ENCODE data around the gene KRT36. TPM values are rescaled to one million over a fixed set of nuclear protein-coding genes. Genes with fewer than 3 reads are reported as not detected.

KRT36 gene
- total RNA-seq, 2 experiments from 2014 or later: not detected

DNA sequence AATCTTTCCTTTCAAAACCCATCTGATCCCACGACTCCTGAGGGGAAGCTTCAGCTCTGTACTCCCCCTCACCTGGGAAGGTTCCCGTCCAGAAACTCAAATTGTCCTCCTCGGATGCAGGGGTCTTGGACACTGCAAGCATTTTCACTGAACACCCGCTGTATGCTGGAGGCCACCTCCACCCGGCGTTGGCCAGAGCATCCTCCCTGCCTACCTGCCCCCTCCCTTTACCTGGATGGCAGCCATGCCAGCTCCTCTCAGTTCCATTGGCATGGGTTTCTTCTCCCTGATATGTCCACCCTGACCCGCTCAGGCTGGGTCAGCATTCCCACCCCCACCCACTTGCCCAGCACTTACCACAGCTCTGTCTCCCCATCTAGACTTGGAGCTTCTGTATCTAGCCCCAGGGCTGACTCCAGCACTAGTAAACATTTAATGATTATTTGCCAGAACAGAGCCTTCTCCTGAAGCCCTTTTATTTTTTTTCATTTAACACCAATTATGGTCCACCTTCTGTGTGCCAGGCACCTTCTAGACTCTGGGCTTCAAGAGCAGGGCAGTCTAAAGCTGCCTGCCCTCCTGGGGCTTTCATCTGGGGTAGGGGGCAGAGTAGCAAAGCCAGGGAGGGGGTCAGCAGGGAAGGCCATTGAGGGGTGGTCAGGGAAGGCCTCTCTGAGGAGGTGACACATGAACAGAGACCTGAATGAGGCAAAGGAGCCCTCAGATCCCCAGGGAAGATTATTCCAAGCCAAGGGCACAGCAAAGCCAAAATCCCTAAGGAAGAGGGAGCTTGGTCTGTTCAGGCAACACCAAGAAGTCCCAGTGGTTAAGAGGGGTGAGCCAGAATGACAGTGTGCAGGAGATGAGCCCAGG lies 47.3 kb upstream of the KRT36 start:
- no peak for DNase-seq
- intact Hi-C loops (cut with micrococcal nuclease): no loop called here
- Mint-ChIP-seq H3K36me3 (ENCODE audit: low read depth) (no peaks in the 10 kb centered on the region), H3K27me3 (peaks cover 26% of the 10 kb centered on the region), H3K4me1 (ENCODE audit: low read depth) (no peaks in the 10 kb centered on the region), H3K9me3 (no peaks in the 10 kb centered on the region), H3K27ac (no peak overlapping the region), H3K4me3 (no peak overlapping the region)
- ATAC-seq: no peak
- ChIA-PET POLR2A (no interaction called here), CTCF (interaction anchor here (1.3 to 1.4 kb wide), 3 partner anchors 12 to 126 kb away, joined by 4 to 6 read pairs (median 4); no protein-coding TSS in a partner anchor)
- TF ChIP-seq, protein P1, sequence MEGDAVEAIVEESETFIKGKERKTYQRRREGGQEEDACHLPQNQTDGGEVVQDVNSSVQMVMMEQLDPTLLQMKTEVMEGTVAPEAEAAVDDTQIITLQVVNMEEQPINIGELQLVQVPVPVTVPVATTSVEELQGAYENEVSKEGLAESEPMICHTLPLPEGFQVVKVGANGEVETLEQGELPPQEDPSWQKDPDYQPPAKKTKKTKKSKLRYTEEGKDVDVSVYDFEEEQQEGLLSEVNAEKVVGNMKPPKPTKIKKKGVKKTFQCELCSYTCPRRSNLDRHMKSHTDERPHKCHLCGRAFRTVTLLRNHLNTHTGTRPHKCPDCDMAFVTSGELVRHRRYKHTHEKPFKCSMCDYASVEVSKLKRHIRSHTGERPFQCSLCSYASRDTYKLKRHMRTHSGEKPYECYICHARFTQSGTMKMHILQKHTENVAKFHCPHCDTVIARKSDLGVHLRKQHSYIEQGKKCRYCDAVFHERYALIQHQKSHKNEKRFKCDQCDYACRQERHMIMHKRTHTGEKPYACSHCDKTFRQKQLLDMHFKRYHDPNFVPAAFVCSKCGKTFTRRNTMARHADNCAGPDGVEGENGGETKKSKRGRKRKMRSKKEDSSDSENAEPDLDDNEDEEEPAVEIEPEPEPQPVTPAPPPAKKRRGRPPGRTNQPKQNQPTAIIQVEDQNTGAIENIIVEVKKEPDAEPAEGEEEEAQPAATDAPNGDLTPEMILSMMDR (IDR thresholded peaks at IDR 0.05): no peak

DNA sequence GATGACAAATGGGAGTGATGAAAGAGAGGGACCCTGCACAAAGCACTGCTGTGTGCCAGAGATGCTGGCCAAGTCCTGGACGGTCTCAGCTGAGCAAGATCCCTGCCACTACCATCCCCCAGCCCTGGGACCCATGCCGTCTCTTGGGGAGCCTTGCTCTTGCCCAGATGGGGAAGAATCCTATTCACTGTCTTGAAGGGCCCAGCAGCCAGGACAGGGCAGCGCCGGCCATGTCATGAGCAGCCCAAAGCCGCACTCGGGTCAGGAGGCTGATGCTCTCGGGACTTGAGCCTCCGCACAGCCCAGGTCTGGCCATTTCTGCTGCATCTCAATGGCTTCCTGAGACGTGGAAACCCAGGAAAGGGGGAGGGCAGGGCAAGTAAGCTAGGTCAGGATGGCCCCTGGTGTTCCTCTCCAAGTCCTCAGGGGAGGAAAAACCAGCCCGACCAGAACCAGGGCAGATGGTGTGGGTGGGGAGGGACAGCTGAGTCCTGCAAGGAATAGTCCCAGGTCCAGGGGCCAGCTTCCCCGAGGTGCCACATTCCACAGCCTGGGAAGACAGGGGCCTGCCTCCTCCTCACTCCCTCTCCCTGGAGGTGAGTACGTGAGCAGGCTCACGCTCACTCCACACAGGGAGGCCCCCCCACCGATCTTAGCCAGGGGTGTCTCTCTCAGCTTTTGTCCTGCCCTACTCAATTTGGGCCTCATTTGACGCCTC lies 46.2 kb upstream of the KRT36 start:
- no peak for ATAC-seq
- POLR2A ChIA-PET: no interaction called here
- Mint-ChIP-seq H3K36me3 (ENCODE audit: low read depth) (no peaks in the 10 kb centered on the region), H3K4me1 (ENCODE audit: low read depth) (no peaks in the 10 kb centered on the region), H3K9me3 (no peaks in the 10 kb centered on the region), H3K4me3 (no peak overlapping the region), H3K27me3 (peaks cover 34% of the 10 kb centered on the region), H3K27ac (no peak overlapping the region)
- no peak for DNase-seq
- CTCF ChIA-PET: interaction anchor here (1.3 to 2.0 kb wide), 3 partner anchors 13 to 127 kb away, joined by 4 to 11 read pairs (median 4); no protein-coding TSS in a partner anchor
- intact Hi-C loops (cut with micrococcal nuclease): no loop called here
- TF ChIP-seq, protein P1 (IDR thresholded peaks at IDR 0.05): no peak

DNA sequence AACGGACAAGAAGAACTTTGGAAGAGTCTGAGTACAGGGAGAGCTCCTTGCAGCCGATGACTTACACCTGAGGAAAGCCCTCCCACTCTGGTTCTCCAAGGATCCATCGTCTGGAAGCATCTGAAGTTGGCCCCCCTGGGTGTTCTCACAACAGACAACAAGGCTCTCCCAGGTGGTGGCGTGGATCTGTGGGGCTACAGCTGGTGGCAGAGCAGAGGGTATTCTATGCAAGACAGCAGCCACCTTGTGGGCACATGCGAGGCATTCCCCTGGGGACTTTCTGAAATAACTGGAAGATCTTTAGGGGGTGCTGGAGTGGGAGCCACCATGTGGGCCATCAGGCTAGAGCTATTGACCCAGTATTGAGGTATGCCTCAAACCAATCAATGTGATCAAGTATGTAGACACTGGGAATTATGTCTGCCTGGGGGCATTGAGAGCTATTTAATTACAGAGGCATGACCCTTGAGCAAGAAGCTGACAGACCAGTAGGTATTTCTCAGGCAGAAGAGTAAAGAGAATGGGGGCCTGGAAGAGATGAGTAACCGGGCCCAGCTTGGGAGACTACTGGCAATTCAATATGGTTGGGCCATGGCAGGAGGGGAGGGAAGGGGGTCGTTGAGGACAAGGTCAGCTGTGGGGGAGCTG lies 45.3 kb upstream of the KRT36 start:
- ChIA-PET CTCF (interaction anchor here (1.4 to 2.0 kb wide), 2 partner anchors 14 to 114 kb away, joined by 3 to 11 read pairs; no protein-coding TSS in a partner anchor), POLR2A (no interaction called here)
- intact Hi-C loops (cut with micrococcal nuclease): no loop called here
- Mint-ChIP-seq H3K27me3 (peaks cover 35% of the 10 kb centered on the region), H3K36me3 (ENCODE audit: low read depth) (no peaks in the 10 kb centered on the region), H3K4me1 (ENCODE audit: low read depth) (no peaks in the 10 kb centered on the region), H3K4me3 (no peak overlapping the region), H3K27ac (no peak overlapping the region), H3K9me3 (no peaks in the 10 kb centered on the region)
- TF ChIP-seq, protein P1 (IDR thresholded peaks at IDR 0.05): no peak
- DNase-seq: no peak
- no peak for ATAC-seq

DNA sequence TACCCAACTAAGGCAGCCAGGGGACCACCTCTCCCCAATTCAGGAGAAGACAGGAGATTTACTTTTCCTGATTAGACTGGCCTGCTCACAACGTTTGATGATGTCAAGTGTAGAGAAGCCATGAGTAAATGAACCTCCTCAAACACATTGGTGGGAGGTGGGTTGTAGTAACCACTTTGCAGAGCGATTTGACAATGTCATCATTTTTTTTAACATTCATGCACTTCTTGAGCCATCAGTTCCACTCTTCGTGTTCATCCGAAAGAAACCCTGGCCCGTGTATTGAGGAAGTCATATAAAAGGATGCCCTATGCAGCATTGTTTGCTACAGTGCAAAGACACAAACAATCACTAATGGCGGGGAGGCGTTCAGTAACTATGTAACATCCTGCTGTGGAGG lies 43.9 kb upstream of the KRT36 start:
- H3K4me3 Mint-ChIP-seq: no peak overlapping the region
- intact Hi-C loops (cut with micrococcal nuclease): no loop called here
- no peaks in the 10 kb centered on the region for H3K4me1 Mint-ChIP-seq (ENCODE audit: low read depth)
- CTCF ChIA-PET: interaction anchor here (0.6 to 2.0 kb wide), 3 partner anchors 15 to 132 kb away, joined by 3 to 11 read pairs (median 11); no protein-coding TSS in a partner anchor
- POLR2A ChIA-PET: interaction anchor here (1.0 kb wide), 1 partner anchor 9 kb away, joined by 4 read pairs; no protein-coding TSS in a partner anchor
- no peaks in the 10 kb centered on the region for H3K9me3 Mint-ChIP-seq
- no peak for DNase-seq
- no peak for ATAC-seq
- TF ChIP-seq, protein P1 (IDR thresholded peaks at IDR 0.05): no peak
- H3K36me3 Mint-ChIP-seq (ENCODE audit: low read depth): no peaks in the 10 kb centered on the region
- H3K27me3 Mint-ChIP-seq: peaks cover 46% of the 10 kb centered on the region
- H3K27ac Mint-ChIP-seq: no peak overlapping the region
